Stimulated activated naive CD8-positive, alpha-beta T cell treated with anti-CD3 and anti-CD28 coated beads, Interleukin-15, amount 100 ng/mL, for 72 hours (primary cell): ENCODE results near the gene IVD.

Experiments
- ATAC-seq: fragments of 150-1000 bp; cut with Tn5 transposase; 2 replicates; pipeline ENCODE4 v1.10.0; 2021; ENCODE audit warnings: mild to moderate bottlenecking, moderate library complexity
- DNase-seq, 2 donors: peaks; one replicate each; pipeline ENCODE4 v3.0.0; 2021 to 2022
- H3K27ac Mint-ChIP-seq, 2 donors: one replicate each; pipeline ENCODE4 v1.8.0; 2022; ENCODE audit warnings: mild to moderate bottlenecking in 2 of 2, mixed read lengths in 2 of 2, moderate library complexity in 2 of 2
- H3K27me3 Mint-ChIP-seq: one replicate; pipeline ENCODE4 v1.8.0; 2022; ENCODE audit warnings: mixed read lengths
- H3K4me1 Mint-ChIP-seq: one replicate; pipeline ENCODE4 v1.8.0; 2022; ENCODE audit warnings: mild to moderate bottlenecking, mixed read lengths
- H3K4me3 Mint-ChIP-seq, 2 donors: one replicate each; pipeline ENCODE4 v1.8.0; 2022; ENCODE audit warnings: mild to moderate bottlenecking in 2 of 2, mixed read lengths in 2 of 2, moderate library complexity in 1 of 2
- H3K9me3 Mint-ChIP-seq, 2 donors: one replicate each; pipeline ENCODE4 v1.8.0; 2022; ENCODE audit warnings: mixed read lengths in 2 of 2

IVD gene

GRCh38 chr15:40420071-40420713 lies 14.6 kb downstream of the IVD start:
- Mint-ChIP-seq H3K27me3 (no peaks in the 10 kb centered on the region), H3K4me1 (peaks cover 8% of the 10 kb centered on the region), H3K4me3 (no peak overlapping the region), H3K9me3 (no peaks in the 10 kb centered on the region), H3K27ac (no peak overlapping the region)
- ATAC-seq (no peak), DNase-seq (no peak)

GRCh38 chr15:40420793-40421192 lies 15.2 kb downstream of the IVD start:
- DNase-seq: no peak
- Mint-ChIP-seq H3K27ac (no peak overlapping the region), H3K4me1 (peaks cover 8% of the 10 kb centered on the region), H3K27me3 (no peaks in the 10 kb centered on the region), H3K4me3 (no peak overlapping the region), H3K9me3 (no peaks in the 10 kb centered on the region)
- ATAC-seq: no peak

- H3K4me3 Mint-ChIP-seq: no peak overlapping the region
- peaks cover 8% of the 10 kb centered on the region for H3K4me1 Mint-ChIP-seq
- no peak overlapping the region for H3K27ac Mint-ChIP-seq
- DNase-seq (peak; percentile 82), ATAC-seq (peak; percentile 98)
- no peaks in the 10 kb centered on the region for H3K9me3 Mint-ChIP-seq
- H3K27me3 Mint-ChIP-seq: no peaks in the 10 kb centered on the region
Measured at GRCh38 chr15:40421246-40422157, 15.9 kb downstream of the IVD start.

GRCh38 chr15:40424483-40425115 lies 19.0 kb downstream of the IVD start:
- no peak overlapping the region for H3K4me3 Mint-ChIP-seq
- DNase-seq (no peak), ATAC-seq (no peak)
- no peak overlapping the region for H3K27ac Mint-ChIP-seq
- H3K9me3 Mint-ChIP-seq: no peaks in the 10 kb centered on the region
- H3K27me3 Mint-ChIP-seq: no peaks in the 10 kb centered on the region
- H3K4me1 Mint-ChIP-seq: peaks cover 8% of the 10 kb centered on the region

- ATAC-seq (no peak), DNase-seq (no peak)
- H3K27me3 Mint-ChIP-seq: no peaks in the 10 kb centered on the region
- no peak overlapping the region for H3K4me3 Mint-ChIP-seq
- H3K27ac Mint-ChIP-seq: peak overlapping the region in 1 of 2 donors; percentile 49
- H3K4me1 Mint-ChIP-seq: peaks cover 8% of the 10 kb centered on the region
- no peaks in the 10 kb centered on the region for H3K9me3 Mint-ChIP-seq
Measured at GRCh38 chr15:40425681-40426080, 20.1 kb downstream of the IVD start.

- DNase-seq (no peak), ATAC-seq (no peak)
- H3K27me3 Mint-ChIP-seq: no peaks in the 10 kb centered on the region
- no peak overlapping the region for H3K4me3 Mint-ChIP-seq
- H3K4me1 Mint-ChIP-seq: no peaks in the 10 kb centered on the region
- no peaks in the 10 kb centered on the region for H3K9me3 Mint-ChIP-seq
- no peak overlapping the region for H3K27ac Mint-ChIP-seq
Measured at GRCh38 chr15:40427188-40427587, 21.6 kb downstream of the IVD start.

- DNase-seq: no peak
- no peak for ATAC-seq
- Mint-ChIP-seq H3K9me3 (no peaks in the 10 kb centered on the region), H3K27me3 (no peaks in the 10 kb centered on the region), H3K4me1 (no peaks in the 10 kb centered on the region), H3K4me3 (no peak overlapping the region), H3K27ac (peak overlapping the region in 1 of 2 donors; percentile 41)
Measured at GRCh38 chr15:40428185-40428584, 22.6 kb downstream of the IVD start.

- ATAC-seq (no peak), DNase-seq (no peak)
- H3K27ac Mint-ChIP-seq: no peak overlapping the region
- peaks cover 2% of the 10 kb centered on the region for H3K27me3 Mint-ChIP-seq
- H3K4me3 Mint-ChIP-seq: no peak overlapping the region
- no peaks in the 10 kb centered on the region for H3K4me1 Mint-ChIP-seq
- no peaks in the 10 kb centered on the region for H3K9me3 Mint-ChIP-seq
Measured at GRCh38 chr15:40429068-40429710, 23.6 kb downstream of the IVD start.

GRCh38 chr15:40430271-40430805 lies 24.7 kb downstream of the IVD start:
- no peak for DNase-seq
- Mint-ChIP-seq H3K4me1 (peaks cover 6% of the 10 kb centered on the region), H3K9me3 (no peaks in the 10 kb centered on the region), H3K4me3 (no peak overlapping the region), H3K27me3 (peaks cover 14% of the 10 kb centered on the region), H3K27ac (no peak overlapping the region)
- ATAC-seq: no peak

- peaks cover 50% of the 10 kb centered on the region for H3K4me1 Mint-ChIP-seq
- H3K27ac Mint-ChIP-seq: no peak overlapping the region
- peaks cover 62% of the 10 kb centered on the region for H3K27me3 Mint-ChIP-seq
- H3K9me3 Mint-ChIP-seq: no peaks in the 10 kb centered on the region
- ATAC-seq: no peak
- H3K4me3 Mint-ChIP-seq: peak overlapping the region in 1 of 2 donors; percentile 47
- DNase-seq: no peak
Measured at GRCh38 chr15:40435023-40435709, 29.6 kb downstream of the IVD start.

- no peaks in the 10 kb centered on the region for H3K9me3 Mint-ChIP-seq
- H3K27me3 Mint-ChIP-seq: peaks cover 64% of the 10 kb centered on the region
- H3K27ac Mint-ChIP-seq: no peak overlapping the region
- no peak for DNase-seq
- H3K4me3 Mint-ChIP-seq: peak overlapping the region in 1 of 2 donors; percentile 47
- peaks cover 53% of the 10 kb centered on the region for H3K4me1 Mint-ChIP-seq
- no peak for ATAC-seq
Measured at GRCh38 chr15:40435710-40436089, 30.1 kb downstream of the IVD start.

- Mint-ChIP-seq H3K4me1 (peaks cover 53% of the 10 kb centered on the region), H3K4me3 (peak overlapping the region; percentile 73 to 82), H3K9me3 (no peaks in the 10 kb centered on the region), H3K27ac (no peak overlapping the region), H3K27me3 (peaks cover 64% of the 10 kb centered on the region)
- peak in 1 of 2 donors; percentile 19 for DNase-seq
- no peak for ATAC-seq
Measured at GRCh38 chr15:40436116-40436891, 30.7 kb downstream of the IVD start.

- Mint-ChIP-seq H3K4me3 (peak overlapping the region; percentile 73 to 82), H3K9me3 (no peaks in the 10 kb centered on the region), H3K27me3 (peaks cover 64% of the 10 kb centered on the region), H3K4me1 (peaks cover 53% of the 10 kb centered on the region), H3K27ac (no peak overlapping the region)
- ATAC-seq (no peak), DNase-seq (no peak)
Measured at GRCh38 chr15:40436892-40437751, 31.5 kb downstream of the IVD start.
